HG02970 (cell line): ENCODE measurements around the gene TMEM214.
"Not testable (repeated sequence)": the region's sequence is repeated elsewhere in the genome, so short reads cannot be mapped to it uniquely, and the experiment has no call there.

Experiments
- ATAC-seq: cut with Tn5 transposase; IDR thresholded peaks from one replicate; pipeline ENCODE4 v1.9.1; 2021; ENCODE audit warnings: mild to moderate bottlenecking, moderate library complexity, moderate number of reproducible peaks; ENCODE audit not compliant: unreplicated experiment, low FRiP score

TMEM214 gene

DNA sequence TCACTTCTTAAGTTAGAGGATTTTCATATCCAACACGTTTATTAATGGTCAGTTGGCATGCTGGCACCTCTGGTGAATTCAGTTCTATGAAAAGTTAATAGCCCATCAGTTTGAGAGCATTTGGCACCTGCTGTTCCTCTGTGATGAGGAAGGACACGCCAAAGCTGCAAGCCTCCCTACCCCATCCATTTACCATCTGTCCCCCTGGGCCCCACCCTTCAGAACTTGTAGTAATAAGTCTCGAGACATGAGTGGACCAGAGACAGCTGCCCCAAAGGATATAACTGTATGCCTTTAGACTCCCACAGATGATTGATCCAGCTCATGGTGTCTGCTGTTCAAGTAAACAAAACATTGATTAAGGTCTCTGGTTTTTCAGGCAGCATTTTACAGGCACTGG is 32.4 kb downstream of the TMEM214 start:
- ATAC-seq, result no peak

- no peak for ATAC-seq
Measured at GRCh38 chr2:27067385-27067784, 34.6 kb downstream of the TMEM214 start.

GRCh38 chr2:27069436-27069835 is 36.7 kb downstream of the TMEM214 start:
- no peak for ATAC-seq

DNA sequence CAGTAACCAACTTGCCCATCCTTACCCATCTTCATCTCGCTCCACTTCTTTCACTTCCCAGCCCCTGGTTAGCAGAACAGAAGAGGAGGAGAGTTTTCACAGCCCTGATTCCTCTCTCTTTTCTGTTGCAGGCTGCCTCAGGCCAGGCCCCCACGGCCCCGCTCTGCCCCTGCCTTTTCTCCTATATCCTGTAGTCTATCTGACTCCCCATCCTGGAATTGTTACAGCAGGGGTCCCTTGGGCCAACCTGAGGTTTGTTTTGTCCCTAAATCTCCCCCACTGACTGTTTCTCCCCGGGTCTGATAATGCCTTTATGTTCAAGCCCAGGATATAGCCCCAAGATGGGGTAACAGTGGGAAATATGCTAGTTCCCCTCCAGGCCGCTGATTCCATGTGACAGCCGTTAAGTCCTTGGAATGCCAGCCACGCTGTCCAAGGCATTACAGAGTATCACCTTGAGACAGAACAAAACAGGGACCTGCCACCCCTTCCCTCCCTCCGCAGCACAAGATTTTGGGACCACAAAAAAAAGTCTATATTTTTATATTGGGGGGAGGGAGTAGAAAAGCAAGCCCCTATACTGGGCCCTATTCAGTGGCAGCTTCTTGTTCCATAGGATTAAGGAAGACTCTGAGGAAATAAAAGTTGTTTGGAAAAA is 37.3 kb downstream of the TMEM214 start:
- no peak for ATAC-seq

DNA sequence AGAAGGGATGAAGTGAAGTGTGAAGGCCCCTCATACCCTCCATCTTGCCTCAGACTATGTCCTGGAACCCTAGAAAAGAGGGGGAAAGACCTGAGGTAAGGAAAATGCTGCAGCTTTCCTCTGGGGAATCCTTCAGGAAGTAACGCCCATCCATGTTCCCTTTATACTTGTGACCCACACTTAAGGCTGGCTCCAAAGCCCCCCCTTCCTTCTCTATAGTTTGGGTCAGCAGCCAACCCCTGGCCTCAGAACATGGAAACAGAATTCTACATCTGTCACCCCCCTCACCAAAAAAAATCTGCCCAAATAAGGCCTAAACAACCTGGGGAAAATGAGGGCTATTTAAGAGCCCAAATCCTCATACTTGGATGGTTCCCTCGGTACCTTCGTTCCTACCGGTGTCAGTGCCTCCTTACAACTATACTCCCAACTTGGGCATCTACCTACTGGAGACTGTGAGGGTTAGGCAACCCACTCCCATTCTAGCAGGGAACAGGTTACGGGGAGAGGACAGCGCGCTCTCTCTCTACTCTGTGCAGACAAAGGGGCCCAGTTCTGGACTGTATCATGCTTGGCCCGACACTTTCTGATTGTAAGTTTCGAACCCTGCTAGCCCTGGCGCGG is 38.0 kb downstream of the TMEM214 start:
- no peak for ATAC-seq

GRCh38 chr2:27071277-27071989 is 38.7 kb downstream of the TMEM214 start, which contains the start of gene OST4:
OST4 (minus strand) TSS chr2:27071654.
- ATAC-seq, result peak; percentile 91

DNA sequence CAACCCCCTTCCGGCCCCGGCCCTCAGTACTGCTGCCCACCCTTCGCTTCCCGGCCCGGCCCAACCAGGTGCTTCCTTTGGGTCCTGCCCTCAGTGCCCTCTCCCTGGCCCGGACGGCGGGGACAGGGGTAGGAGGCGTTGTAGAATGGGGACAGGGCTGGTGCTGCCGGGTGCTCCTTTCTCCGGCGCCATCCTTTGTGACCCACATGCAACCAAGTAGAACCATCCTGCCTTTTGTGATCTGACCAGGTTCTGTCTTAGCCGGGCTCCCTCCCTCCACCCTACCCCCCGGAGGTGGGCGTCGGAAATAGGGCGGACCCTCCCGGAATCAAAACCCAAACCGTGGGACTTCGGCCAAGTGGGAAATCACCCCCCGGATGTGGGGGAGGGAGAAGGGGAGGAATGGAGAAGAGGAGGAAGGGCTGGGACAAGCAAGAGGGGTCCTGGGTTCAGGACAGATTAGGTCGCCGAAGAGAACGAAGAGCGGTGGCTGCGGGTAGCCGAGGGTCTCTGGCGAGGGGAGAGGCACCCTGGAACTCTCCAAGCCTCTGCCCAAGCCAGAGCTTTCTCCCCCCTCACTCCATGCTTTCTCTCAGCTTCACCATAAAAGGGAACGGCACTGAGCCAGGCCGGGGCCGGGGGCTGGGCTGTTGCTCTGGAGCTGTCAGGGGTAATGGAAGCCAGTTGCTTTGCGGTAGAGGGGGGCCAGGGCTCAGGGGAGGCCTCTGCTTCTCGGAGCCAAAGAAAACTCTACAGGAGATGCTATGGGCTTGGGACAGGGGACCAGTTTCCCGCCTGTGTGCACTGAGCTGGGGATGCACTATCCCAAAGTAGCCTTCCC is 39.4 kb downstream of the TMEM214 start:
- no peak for ATAC-seq

- ATAC-seq, result no peak
Measured at GRCh38 chr2:27072920-27073319, 40.2 kb downstream of the TMEM214 start.

DNA sequence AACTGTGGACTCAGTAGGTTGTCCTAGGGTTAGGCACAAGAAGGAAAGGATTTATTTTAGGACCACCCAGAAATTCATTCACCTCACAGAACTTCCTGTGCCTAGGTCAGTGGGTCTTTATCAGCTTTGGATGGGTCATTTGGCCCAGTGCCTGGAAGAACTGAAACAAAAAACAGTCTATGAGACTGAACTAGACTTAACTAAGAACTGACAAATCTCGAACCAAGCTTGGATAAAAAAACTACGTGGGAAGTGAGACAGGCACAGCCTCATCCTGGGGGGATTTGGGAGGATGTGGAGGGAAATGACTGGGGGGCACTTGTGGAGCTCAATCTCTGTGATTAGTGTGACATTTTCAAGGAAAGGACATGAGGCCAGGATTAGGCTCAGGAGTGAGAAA is 41.0 kb downstream of the TMEM214 start:
- ATAC-seq, result no peak

GRCh38 chr2:27074738-27075565 is 42.2 kb downstream of the TMEM214 start:
- no peak for ATAC-seq

DNA sequence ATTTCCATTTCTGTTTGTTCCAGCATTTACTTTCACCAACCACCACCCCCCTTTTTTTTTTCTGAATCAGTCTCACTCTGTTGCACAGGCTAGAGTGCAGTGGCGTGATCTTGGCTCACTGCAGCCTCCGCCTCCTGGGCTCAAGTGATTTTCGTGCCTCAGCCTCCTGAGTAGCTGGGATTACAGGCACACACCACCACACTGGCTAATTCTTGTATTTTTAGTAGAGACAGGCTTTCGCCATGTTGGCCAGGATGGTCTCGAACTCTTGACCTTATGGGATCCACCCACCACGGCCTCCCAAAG is 42.8 kb downstream of the TMEM214 start:
- not testable (repeated sequence) for ATAC-seq

GRCh38 chr2:27076323-27076722 is 43.6 kb downstream of the TMEM214 start:
- no peak for ATAC-seq

DNA sequence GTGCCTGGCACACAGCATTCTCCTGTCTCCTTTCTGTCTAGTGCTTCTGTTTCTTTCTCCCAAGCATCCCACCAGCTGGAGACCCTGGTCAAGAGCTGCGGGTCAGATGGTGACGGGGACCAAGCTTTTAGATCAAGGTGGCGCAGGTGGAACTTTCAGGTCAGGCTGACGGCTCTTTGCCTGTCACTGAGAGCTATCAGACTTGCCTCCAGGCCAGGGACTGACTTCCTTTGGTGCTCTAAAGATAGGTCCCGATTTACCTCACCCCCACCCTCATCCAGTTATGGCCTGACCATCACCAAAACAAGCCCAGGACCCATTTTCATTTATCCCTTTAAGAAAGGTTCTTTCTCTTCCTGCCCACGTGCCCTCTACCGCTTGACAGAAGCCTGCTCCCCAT is 44.5 kb downstream of the TMEM214 start:
- ATAC-seq, result no peak

- no peak for ATAC-seq
Measured at GRCh38 chr2:27078267-27079194, 45.8 kb downstream of the TMEM214 start, which contains the start of gene EMILIN1. EMILIN1 (plus strand) TSS chr2:27078615; CDS start chr2:27079066, 451 bp downstream.

DNA sequence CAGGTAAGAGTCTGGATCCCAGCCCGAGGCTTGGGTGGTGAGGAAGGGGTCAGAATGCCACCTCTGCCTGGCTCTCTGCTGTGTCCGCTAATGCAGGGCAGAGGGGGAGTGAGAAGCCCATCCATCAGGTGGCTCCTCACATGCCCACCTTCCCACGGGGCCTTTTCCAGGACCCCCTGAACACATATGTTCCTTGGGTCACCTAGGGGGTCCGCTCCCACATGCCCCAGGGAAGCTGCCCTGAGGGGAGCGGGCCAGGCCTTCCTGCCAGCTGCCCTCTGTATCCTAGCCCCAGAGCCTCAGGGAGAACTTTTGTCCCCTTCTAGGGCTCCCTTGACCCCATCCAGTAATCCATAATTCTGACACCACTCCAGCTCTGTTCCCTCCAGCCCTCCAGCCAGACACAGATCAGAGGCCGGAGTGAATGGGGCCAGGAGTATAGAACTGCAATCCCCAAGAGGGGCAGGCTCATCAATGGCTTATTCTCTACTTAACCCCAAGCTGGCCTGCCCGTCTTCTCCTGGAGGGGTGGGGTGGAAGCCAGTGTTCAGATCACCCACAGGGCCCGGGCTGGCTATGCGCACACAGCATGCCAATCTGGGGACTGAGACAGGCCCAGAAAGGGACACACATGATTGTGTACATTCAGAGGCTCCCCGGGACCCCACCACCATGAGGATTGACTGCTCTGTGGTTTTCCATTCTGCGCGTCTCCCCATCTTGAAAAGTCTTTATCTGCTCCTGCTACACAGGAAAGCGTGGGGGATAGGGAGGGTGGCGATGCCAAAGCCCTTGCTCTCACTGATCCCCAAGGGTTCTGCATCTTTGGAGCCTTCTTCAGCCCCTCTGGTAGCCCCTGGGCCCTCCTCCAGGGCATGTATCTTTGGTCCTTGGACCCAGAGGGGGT is 46.7 kb downstream of the TMEM214 start:
- ATAC-seq, result no peak

GRCh38 chr2:27080140-27080469 is 47.3 kb downstream of the TMEM214 start:
- ATAC-seq, result no peak

- no peak for ATAC-seq
Measured at GRCh38 chr2:27080603-27080936, 47.8 kb downstream of the TMEM214 start.
